Activated CD8-positive, alpha-beta memory T cell treated with anti-CD3 and anti-CD28 coated beads, Interleukin-2, amount 50 U/mL, for 1 hour (primary cell): ENCODE results near the gene RSAD2.
"Not testable (repeated sequence)": the region's sequence is repeated elsewhere in the genome, so short reads cannot be mapped to it uniquely, and the experiment has no call there.

ENCODE experiments used
- DNase-seq: peaks from one replicate; pipeline ENCODE4 v3.0.0-alpha.2; 2020; ENCODE audit errors: extremely low read depth

Gene RSAD2

DNA sequence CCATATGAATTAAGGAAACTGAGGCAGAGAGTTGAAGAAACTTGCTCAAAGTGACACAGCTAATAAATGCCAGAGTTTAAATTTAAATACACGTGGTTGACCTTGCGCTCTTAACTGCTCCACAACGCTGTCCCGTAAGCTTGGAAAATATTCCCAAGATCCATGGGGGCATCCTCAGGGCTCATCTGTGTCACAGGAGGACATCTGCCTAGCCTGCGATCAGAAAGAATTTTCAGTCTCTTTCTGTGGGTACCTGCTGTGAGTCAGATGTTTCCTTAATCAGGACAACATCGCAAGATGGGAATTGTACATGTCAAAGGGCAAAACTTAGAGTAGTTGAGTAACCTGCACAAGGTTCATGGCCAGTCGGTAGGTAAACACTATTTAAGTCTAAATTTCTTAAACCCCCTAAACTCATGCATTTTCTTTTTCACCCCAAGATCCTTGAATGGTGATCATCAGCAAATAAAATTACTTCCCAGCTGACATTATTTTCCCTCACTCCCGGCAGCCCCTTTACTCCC, 13.3 kb upstream of the RSAD2 start:
- no peak for DNase-seq

- no peak for DNase-seq
Measured at GRCh38 chr2:6864923-6865345, 12.6 kb upstream of the RSAD2 start.

- DNase-seq, result no peak
Measured at GRCh38 chr2:6865346-6866274, 12.0 kb upstream of the RSAD2 start, which contains the start of gene CMPK2. Gene CMPK2, minus strand, starts transcription at chr2:6865907. Its CDS starts 211 bp downstream, at chr2:6865696.

DNA sequence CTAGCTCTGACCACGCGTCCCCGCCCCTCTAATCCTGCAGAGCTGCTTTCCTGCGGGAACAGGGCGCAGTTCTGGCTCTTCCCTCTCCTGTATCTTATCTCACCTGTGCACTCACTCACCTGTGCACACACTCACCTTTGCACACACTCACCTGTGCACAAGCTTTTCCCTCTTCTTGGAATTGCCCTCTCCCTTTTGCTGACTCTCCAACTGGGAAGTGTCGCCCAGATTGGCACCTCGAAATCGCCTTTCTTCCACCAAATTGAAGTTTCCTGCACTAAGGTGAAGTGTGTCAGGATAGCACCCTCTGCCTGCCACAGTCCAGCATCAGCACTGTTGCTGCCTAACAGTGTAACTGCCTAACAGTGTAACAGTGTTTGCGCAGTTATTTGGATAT, 11.3 kb upstream of the RSAD2 start:
- no peak for DNase-seq

- DNase-seq, result no peak
Measured at GRCh38 chr2:6866982-6867381, 10.6 kb upstream of the RSAD2 start.

DNA sequence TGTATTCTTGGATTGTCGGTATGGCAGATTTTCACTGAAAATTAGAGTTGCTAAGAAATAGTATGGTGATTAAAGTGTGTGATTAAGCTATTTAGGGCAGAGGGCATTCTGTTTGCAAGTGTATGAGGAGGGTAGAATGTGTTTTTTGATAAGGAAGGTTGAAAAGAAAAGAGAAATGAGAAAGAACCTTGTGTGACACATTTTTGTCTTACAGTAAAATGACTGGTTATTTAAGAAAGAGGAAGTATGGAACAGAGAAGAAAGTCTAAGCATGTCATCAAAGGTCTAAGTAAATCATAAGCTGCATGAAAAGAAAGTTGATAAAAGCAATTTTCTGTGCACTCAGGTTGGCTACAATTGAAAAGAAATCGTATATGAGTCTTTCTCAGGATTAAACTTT, 5.2 kb upstream of the RSAD2 start:
- no peak for DNase-seq

DNA sequence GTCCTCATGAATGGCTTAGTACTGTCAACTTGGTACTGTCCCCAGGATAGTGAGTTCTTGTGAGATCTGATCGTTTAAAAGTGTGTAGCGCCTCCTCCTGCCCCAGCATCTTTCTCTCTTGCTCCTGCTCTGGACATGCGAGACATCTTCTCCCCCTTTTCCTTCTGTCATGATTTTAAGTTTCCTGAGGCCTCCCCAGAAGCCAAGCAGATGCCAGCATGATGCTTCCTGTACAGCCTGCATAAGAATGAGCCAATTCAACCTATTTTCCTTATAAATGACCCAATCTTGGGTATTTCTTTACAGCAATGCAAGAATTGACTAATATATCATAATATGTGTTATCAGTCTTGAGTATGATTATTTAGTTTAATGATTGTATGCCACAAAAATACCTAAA, 3.5 kb upstream of the RSAD2 start:
- DNase-seq, result no peak

DNA sequence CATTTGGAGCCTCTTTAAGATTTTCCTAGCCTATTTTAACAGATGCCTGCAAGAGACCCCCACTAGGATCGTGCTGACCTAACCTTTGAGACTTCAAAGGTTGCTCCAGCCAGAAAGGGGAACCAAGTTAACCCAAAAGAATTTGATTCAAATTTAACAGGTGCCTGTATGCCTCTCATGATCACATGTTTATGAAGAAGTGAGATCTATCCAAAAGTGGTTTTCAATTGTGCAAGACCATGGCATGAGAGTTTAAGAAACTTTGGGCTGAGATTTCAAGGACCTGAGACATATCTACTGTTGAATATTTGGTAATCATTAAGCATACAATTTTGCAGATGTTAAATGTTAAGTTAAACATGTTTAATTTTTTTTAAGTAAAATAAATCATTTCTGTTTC, 1.3 kb upstream of the RSAD2 start:
- no peak for DNase-seq

DNA sequence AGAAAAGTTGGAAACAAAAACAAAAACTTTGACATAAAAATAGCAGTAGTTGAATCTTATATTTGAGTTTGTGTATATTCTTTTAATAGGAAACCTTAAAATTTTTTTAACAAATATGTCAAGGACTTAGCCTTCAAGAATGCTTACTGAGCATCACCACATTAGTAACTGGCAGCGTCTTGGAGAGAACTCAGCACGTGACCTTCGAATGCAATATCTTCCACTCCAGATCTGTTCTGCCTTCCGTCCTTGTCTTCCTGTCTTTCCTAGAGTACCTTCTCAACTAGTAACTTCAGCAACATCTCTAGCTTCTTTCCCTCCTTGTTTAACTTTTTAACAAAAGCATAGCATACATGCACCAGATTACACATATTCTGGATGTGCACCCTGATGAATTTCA, 972 bp downstream of the RSAD2 start:
- DNase-seq, result no peak

GRCh38 chr2:6879011-6879410, 1.4 kb downstream of the RSAD2 start:
- no peak for DNase-seq

- no peak for DNase-seq
Measured at GRCh38 chr2:6880200-6880733, 2.7 kb downstream of the RSAD2 start.

DNA sequence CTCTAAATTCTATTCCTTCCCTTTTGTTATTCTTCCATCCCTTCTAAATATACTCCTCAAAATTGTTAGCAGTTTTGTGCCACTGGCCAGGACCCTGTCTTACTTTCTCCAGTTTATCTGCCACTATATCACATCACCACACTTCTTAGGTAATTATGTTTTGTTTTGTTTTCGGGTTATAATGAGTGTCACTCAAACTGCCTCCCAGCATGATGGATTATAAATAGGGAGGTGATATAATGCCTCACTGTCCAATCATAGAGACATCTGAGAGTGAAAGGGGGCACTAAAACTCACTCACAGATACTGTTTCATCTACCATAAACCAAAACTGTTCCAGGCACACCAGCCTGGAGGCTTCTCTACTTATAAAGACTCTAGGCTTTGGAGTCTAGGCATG, 3.5 kb downstream of the RSAD2 start:
- no peak for DNase-seq

GRCh38 chr2:6881516-6881915, 3.9 kb downstream of the RSAD2 start:
- no peak for DNase-seq

- DNase-seq, result no peak
Measured at GRCh38 chr2:6883448-6884122, 6.0 kb downstream of the RSAD2 start.

- no peak for DNase-seq
Measured at GRCh38 chr2:6885551-6885950, 8.0 kb downstream of the RSAD2 start.

- DNase-seq, result no peak
Measured at GRCh38 chr2:6885968-6886367, 8.4 kb downstream of the RSAD2 start.

GRCh38 chr2:6887751-6888192, 10.2 kb downstream of the RSAD2 start:
- no peak for DNase-seq

DNA sequence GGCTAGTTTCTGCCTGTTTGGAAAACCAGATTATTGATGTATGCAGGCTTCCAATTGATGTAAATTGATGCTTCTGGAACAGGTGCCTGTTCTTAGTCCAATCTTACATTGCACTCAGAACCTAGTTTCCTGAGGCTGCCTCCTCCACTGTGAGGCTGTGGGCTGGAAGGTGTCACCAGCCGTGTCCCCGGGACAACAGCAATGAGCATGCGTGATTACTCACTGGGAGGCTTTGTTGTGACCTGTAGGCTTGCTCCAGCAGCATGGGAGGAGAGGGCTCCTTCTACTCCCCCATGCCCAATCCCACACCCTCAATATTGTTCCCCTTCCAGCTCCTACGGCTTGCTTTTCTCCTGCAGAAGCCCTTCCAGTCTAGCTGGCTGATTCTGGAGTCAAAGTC, 11.1 kb downstream of the RSAD2 start:
- DNase-seq, result no peak

- DNase-seq, result no peak
Measured at GRCh38 chr2:6893876-6894482, 16.4 kb downstream of the RSAD2 start.

GRCh38 chr2:6896930-6897759, 19.6 kb downstream of the RSAD2 start:
- DNase-seq, result no peak

GRCh38 chr2:6902581-6902980, 25.0 kb downstream of the RSAD2 start:
- not testable (repeated sequence) for DNase-seq
